Measurements from ENCODE around the gene COL4A3. TPM values are rescaled to one million over a fixed set of nuclear protein-coding genes. Genes with fewer than 3 reads are reported as not detected.
"Not testable (repeated sequence)": the region's sequence is repeated elsewhere in the genome, so short reads cannot be mapped to it uniquely, and the experiment has no call there.

The COL4A3 gene
- total RNA-seq, 1 donor from 2014 or later = 0.26 TPM

DNA sequence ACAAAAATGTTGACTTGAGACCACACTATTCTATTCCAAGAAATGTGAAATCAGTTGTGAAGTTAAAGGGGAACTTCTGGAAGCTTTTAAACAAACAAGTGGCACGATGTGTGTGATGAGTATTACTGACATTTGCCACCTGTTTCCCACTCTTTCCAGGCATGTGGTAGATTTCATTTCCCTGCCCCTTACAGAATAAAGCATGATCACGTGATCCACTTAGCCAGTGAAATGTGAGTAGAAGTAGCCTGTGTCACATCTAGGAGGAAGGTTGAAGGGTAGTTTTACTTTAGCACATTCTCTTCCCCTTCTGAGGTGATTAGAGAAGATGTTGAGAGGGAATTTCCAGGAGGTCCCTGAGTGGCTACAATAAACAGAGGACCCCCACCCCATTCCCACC, 4.3 kb upstream of the COL4A3 start:
- H3K4me3 ChIP-seq (ENCODE audit: low read depth, low read length) = no peak overlapping the region
- no peak for DNase-seq (ENCODE audit: low read depth)
- no peaks in the 10 kb centered on the region for H3K36me3 ChIP-seq (ENCODE audit: control insufficient read depth, insufficient read depth, low read length)
- TF ChIP-seq CTCF (IDR thresholded peaks at IDR 0.05; ENCODE audit: insufficient read depth, low read length, severe bottlenecking) = no peak
- no peak for FAIRE-seq
- peaks cover 6% of the 10 kb centered on the region for H3K27me3 ChIP-seq (ENCODE audit: control insufficient read depth, insufficient read depth, low read length)

DNA sequence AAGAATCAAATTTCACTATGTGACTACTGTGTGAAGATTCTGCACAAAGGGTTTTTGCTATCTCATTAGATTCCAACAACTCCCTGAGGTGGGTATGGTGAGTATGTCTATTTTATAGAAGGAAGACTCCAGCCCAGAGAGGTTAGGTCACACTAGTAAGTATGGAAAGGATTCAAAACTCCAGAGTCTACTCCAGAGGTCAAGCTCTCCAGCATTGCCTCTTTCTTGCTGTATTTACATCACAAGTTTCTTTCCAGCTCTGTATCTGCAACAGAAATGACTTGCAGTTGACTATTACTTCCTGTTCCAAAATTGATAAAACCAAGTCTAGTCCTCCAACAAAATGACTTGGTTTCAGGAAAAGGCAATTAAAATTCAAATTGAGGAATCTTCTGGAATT, 2.5 kb upstream of the COL4A3 start:
- DNase-seq (ENCODE audit: low read depth) (no peak), FAIRE-seq (no peak)
- peaks cover 6% of the 10 kb centered on the region for H3K27me3 ChIP-seq (ENCODE audit: control insufficient read depth, insufficient read depth, low read length)
- H3K4me3 ChIP-seq (ENCODE audit: low read depth, low read length) = no peak overlapping the region
- TF ChIP-seq CTCF (IDR thresholded peaks at IDR 0.05; ENCODE audit: insufficient read depth, low read length, severe bottlenecking) = no peak
- H3K36me3 ChIP-seq (ENCODE audit: control insufficient read depth, insufficient read depth, low read length) = no peaks in the 10 kb centered on the region

DNA sequence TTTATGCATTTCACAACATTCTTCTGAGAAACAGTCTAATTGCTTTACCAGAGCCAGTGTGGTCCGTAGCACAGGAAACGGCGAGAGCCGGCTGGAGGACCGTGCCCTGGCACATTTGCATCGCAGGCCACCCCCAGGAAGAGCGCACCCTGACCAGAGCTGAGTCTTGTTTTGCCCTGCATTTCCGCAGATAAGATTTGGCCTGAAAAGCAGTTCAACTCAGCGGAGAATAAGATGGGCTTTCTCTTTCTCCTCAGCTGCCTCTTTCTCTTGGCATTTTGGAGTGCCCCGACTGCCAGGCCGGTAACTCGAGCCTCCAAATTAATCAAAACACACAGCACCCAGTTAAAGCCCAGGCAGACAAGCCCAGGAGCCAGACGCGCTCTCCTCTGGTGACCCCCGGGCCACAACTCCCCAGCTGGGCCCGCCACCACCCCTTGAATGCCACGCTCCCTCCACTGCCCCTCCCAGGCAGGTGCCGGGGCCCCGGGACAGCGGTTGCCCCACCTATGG, 883 bp upstream of the COL4A3 start:
- FAIRE-seq = no peak
- no peak for DNase-seq (ENCODE audit: low read depth)
- TF ChIP-seq CTCF (IDR thresholded peaks at IDR 0.05; ENCODE audit: insufficient read depth, low read length, severe bottlenecking) = no peak
- Histone ChIP-seq H3K4me3 (ENCODE audit: low read depth, low read length) (peak overlapping the region; percentile 40), H3K27me3 (ENCODE audit: control insufficient read depth, insufficient read depth, low read length) (peaks cover 6% of the 10 kb centered on the region), H3K36me3 (ENCODE audit: control insufficient read depth, insufficient read depth, low read length) (no peaks in the 10 kb centered on the region)

DNA sequence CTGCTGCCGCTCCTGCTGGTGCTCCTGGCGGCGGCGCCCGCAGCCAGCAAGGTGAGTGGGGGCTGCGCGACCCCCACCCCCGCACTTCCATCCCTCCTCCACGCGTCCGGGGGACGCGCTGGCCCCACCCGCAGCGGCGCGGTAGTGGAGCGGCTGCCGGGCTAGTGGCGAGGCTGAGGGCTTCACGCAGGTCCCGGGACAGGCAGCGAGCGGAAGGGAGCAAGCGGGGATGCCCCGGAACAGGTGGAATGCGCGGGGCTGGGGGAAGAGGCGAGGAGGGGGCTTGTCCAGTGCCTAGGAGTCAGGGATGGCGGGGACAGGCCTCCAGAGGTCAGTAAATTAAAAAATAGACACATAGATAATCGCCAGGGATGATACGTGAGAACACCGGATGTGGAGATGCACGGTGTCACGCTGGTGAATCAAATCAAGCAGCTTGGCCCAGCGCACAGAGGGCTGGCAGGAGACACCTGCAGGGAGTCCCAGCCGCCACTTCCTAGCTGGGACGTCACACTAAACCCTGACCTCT, 403 bp downstream of the COL4A3 start:
- peaks cover 6% of the 10 kb centered on the region for H3K27me3 ChIP-seq (ENCODE audit: control insufficient read depth, insufficient read depth, low read length)
- FAIRE-seq (no peak), DNase-seq (ENCODE audit: low read depth) (no peak)
- H3K4me3 ChIP-seq (ENCODE audit: low read depth, low read length) = peak overlapping the region; percentile 40
- no peak for TF ChIP-seq CTCF (IDR thresholded peaks at IDR 0.05; ENCODE audit: insufficient read depth, low read length, severe bottlenecking)
- no peaks in the 10 kb centered on the region for H3K36me3 ChIP-seq (ENCODE audit: control insufficient read depth, insufficient read depth, low read length)

GRCh38 chr2:227171779-227172178, 7.4 kb downstream of the COL4A3 start:
- not testable (repeated sequence) for H3K27me3 ChIP-seq (ENCODE audit: control insufficient read depth, insufficient read depth, low read length); H3K36me3 ChIP-seq (ENCODE audit: control insufficient read depth, insufficient read depth, low read length); FAIRE-seq

DNA sequence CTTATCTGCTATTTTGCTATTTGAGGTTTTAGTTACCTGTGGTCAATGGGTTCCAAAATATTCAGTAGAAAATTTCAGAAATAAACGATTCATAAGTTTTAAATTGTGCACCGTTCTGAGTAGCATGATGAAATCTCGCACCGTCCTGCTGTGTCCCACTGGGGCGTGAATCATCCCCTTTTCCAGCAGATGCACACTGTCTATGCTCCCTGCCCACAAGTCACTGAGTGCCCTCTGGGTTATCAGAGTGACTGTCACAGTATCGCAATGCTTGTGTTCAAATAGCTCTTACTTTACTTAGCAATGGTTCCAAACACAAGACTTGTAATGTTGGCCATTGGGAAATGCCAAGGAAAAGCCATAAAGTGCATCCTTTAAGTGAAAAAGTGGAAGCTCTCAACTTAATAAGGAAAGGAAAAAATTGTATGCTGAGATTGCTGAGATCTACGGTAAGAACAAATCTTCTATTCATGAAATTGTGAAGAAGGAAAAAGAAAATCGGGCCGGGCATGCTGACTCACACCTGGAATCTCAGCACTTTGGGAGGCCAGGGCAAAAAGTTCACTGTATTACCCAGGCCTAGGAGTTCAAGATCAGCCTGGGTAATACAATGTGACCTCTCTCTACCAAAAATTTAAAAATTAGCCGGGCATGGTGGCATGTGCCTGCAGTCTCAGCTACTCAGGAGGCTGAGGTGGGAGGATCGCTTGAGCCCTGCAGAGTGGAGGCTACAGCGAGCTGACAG, 13.3 kb downstream of the COL4A3 start:
- no peak for TF ChIP-seq CTCF (IDR thresholded peaks at IDR 0.05; ENCODE audit: insufficient read depth, low read length, severe bottlenecking)

More at GRCh38 chr2:227171779-227172178, 7.4 kb downstream of the COL4A3 start:
- H3K4me3 ChIP-seq (ENCODE audit: low read depth, low read length); DNase-seq (ENCODE audit: low read depth): not testable (repeated sequence)

More for the DNA sequence above, 13.3 kb downstream of the COL4A3 start:
- Histone ChIP-seq H3K4me3 (ENCODE audit: low read depth, low read length) (no peak overlapping the region), H3K27me3 (ENCODE audit: control insufficient read depth, insufficient read depth, low read length) (no peaks in the 10 kb centered on the region), H3K36me3 (ENCODE audit: control insufficient read depth, insufficient read depth, low read length) (no peaks in the 10 kb centered on the region)
- FAIRE-seq (no peak), DNase-seq (ENCODE audit: low read depth) (no peak)

Data from bronchial epithelial cell (primary cell).